NCI-H1417 (cell line): Measurements from ENCODE around the gene F11.
"Not testable (repeated sequence)": the region's sequence is repeated elsewhere in the genome, so short reads cannot be mapped to it uniquely, and the experiment has no call there.

Experiments
- DNase-seq, 3 experiments: peaks; one replicate each; lab custom pipeline; 2025; lab: John Stamatoyannopoulos, UW

Gene F11

DNA sequence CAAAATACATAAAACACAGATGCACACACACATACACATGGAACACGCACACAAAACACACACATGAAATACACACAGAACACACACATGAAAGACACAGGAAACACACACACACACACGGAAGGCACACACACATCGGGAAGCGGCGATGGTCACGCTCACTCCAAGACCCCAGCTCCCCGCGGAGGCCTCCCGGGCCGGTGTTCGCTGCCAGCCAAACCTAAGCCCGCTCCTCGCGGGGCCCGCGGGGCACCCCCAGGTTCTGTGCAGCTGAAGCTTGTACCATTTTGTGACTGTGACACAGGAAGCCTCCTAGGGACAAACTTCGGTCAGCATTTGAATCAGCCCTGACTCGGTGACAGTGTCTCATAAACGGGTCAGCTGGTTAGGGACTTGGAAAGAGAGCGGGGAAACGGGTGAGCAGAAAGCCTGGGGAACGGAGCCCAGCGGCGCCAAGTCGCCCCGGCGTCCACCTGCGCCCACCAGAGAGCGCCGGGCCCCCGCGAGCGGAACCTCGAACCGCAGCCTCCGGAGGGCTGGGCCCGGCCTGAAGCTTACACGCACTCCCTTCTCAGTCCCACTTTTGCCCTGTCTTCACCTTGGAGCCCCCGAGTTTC is 32.1 kb downstream of the F11 start:
- no peak for DNase-seq

DNA sequence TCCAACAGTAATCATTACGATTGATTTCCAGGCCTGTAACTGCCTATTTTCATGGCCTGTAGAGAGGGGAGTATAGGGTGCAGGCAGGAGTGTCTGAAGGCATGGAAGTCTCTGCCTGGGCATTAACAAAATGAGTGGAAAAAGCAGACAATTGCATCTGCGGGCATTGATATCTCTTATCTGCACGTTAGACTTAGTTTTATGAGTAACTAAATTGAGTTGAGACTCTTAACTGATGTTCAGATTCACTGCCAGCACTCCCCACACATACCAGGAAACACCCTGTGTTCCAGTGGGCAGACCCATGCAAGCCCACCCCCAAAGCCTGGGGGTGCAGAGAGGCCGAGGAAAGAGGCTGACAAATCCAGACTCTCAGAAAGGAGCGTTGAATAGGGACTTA is 33.3 kb downstream of the F11 start:
- no peak for DNase-seq

DNA sequence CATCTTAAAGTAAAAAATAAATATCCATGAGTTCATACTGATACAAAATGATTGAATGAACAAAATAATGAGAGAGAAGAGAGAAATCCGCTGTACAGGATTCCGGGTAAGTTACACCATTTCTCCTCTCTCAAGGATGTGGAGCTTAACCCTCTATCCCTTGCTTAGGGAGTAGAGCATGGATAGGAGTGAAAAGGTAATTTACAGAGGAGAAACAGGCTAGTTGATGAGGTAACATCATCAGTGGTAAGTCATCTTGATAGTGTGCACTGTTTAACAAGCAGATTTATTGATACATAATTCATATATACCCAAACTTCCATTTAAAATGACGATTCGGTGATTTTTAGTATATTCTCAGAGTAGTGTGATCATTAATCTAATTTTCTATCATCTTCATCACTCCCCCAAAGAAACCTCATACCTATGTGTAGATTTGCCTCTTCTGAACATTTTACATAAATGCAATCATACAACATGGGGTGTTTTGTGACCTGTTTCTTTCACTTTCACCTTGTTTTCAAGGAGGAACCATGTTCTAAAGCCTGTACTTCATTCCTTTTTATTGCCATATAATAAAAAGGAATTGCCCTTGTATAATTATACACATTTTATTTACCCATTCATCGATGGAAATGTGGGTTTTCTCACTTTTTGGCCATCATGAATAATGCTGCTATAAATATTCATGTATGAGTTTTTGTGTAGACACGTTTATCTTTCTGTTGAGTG is 34.8 kb downstream of the F11 start:
- no peak for DNase-seq

DNA sequence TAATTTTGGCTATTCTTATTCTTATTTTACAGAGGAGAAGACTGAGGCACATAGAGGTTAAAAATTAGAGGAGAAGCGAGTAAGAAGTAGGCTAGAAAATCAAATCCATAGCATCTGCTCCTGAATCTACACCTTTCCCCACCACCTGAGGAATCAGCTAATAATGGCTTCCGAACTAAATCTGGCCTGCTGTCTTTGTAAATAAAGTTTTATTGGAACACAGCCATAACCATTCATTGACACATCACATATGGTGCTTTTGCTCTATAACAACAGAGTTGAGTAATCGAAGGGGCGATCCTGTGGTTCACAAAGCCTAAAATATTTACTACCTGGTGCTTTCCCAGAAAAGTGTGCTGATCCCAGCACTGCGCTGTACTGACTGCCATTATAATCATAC is 38.2 kb downstream of the F11 start:
- DNase-seq = no peak

DNA sequence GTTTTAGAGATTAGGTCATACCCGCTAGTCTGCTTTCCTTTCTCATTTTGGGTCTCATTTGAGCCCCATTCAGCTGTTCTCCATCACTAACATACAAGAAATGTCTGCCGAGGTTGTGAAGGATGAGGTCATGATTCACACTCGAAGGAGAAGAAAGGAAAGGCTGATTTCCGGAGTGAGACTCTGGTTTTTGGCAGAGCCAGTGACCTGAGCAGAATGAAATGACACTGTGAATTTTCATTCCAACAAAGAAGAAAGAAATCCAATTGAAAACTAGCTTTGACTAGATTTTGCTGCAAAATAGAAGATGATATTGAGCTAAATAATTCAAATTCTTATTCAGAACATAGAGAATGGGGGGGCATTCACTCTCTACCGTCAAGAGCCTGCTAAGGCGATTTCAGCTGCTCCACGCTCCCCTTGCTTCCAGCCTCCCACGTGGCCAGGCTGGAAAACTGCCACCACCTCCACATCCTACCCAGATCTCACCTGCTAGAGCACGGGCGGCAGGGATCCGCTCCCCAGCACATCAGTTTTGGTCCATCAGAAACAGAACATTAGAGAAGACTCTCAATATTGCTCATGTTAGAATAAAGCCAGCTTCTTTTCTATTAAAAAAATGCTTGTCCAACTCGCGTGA is 39.0 kb downstream of the F11 start:
- no peak for DNase-seq

DNA sequence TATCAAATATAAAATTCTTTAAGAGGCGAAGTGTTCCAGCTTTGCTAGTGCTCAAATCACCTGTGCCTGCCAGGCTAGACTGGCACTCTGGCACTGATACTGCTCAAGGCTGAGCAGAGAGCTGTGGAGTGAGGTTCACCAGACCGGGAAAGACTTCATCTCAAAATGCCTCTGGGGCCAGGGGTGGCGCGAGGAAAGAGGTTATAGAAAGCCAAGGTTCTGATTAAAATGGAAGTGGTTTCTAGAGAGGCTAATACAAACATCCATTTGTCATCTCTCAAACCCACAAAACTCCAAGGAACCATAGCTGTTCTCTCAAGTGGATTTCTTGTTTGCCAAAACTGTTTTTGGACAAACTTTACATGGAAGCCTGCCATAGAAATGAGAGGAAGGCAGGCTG is 41.5 kb downstream of the F11 start:
- DNase-seq = no peak

DNA sequence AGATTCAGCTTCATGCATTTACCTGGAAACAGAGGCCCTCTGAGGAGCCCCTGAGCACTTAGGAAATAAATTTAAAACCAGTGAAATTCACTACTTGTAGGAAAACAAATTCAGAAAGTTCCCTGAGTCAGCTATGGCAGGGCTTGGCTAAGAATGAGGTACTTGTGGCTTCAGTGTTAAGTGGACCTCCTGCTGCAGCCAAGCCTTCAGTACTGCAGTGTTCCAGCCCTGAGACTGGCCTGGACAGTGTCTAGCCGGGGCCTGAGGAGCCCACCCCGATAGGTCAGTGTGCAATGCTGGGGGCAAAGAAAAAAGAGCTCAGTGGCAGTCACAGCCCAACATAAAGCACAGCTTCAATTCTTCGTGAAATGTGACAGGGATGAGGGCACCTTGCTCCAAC is 41.9 kb downstream of the F11 start:
- DNase-seq = no peak

DNA sequence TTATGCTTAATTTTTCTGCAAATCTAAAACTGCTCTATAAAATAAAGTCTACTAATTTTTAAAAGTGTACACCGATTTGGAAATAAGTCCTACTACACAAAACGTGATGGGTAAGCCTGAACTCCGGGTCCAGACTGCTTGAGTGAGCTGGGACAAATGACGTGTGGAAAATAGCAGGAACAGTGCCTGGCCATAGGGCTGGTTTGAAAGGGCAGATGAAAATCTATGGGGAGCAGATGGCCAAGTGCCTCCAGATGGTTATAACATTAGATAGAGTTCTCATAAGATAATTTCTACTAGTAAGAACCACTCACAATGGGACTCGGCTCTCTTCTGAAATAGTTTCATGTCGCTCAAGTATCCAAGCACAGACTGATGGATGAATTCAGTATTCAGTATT is 52.5 kb downstream of the F11 start:
- no peak for DNase-seq

DNA sequence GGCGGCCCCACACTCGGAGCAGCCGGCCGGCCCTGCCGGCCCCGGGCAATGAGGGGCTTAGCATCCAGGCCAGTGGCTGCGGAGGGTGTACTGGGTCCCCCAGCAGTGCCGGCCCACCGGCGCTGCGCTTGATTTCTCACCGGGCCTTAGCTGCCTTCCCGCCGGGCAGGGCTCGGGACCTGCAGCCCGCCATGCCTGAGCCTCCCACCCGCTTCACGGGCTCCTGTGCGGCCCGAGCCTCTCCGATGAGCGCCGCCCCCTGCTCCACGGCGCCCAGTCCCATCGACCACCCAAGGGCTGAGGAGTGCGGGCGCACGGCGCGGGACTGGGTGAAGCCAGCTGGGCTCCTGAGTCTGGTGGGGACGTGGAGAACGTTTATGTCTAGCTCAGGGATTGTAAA is 58.7 kb downstream of the F11 start:
- DNase-seq = not testable (repeated sequence)

DNA sequence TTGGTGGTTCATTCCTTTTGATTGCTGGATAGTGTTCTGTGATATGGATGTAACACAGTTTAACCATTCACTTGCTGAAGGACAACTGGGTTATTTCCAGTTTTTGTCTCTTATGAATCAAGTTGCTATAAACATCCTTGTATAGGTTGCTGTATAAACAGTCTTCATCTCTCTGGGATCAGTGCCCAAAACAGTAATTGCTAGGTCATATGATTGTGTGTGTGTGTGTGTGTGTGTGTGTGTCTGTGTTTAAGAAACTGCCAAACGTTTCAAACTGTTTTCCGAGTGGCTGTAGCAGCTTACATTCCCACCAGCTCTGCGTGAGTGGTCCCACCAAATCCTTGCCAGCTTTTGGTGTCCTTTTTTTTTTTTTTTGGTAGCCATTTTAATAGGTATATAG is 60.4 kb downstream of the F11 start:
- no peak for DNase-seq

DNA sequence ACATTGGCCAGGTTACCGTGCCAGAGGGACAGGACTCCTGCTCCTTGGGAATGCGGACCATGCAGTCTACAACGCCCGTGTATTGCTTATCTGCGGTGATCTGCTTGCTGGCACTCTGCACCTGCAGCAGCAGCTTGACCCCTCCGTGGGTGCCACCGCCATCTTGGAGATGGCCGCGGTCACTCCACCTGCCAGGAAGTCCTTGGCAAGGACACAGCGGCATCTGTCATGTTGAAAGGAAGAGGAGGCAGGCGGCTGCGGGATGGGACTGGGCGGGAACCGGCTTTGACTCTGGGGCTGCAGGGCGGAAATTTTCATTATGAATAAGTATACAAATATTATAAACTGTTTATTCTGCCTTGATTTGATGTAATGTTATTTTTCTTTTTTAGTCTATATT is 63.4 kb downstream of the F11 start:
- DNase-seq = no peak

DNA sequence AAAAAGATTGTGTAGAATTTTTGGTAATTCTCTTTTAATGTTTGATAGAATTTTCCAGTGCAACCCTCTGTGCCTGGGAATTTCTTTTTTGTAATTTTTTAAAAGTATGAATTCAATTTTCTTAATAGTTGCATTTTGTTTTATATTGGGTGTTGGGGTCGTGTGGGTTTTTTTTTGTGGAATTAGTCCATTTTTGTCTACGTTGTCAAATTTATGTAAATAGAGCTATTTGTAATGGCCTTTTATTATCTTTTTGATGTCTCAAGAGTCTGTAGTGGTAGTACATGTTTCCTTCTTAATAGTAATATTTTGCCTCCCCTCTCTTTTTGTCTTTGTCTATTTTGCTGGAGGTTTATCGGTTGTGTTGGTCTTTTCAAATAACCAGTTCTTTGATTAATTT is 64.4 kb downstream of the F11 start:
- no peak for DNase-seq

DNA sequence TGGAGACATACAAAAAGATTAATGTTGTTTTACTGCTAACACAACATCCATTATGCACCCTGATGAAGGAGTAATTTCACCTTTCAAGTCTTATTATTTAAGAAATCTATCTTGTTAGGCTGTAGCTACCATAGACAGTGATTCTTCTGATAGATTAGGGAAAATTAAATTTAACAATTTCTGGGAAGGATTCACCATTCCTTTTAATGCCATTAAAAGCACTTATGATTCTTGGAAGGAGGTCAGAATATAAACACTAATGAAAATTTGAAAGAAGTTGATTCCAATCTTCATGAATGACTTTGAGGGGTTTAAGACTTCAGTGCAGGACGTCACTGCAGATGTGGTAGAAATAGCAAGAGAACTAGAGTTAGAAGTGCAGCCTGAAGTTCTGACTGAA is 69.8 kb downstream of the F11 start:
- DNase-seq = no peak
